GM23338 (cell line): ENCODE results near the gene COPZ1. TPM values are rescaled to one million over a fixed set of nuclear protein-coding genes. Genes with fewer than 3 reads are reported as not detected.

ENCODE experiments used
- CREB1 ChIP-seq: fragments of 250-450 bp; sonication (Bioruptor Pico); IDR thresholded peaks from 2 replicates; pipeline ENCODE4 v1.5.0; 2020; ENCODE audit warnings: low read depth, mild to moderate bottlenecking, moderate library complexity
- EZH2 ChIP-seq: fragments of 200-600 bp; sonication (generic); IDR thresholded peaks from one replicate; pipeline ENCODE4 v1.8.0; 2017; ENCODE audit warnings: antibody characterized with exemption, mild to moderate bottlenecking, low read depth; ENCODE audit not compliant: unreplicated experiment
- JUNB ChIP-seq: IDR thresholded peaks from one replicate; pipeline ENCODE4 v1.6.1; 2016; ENCODE audit warnings: antibody characterized with exemption; ENCODE audit not compliant: unreplicated experiment
- REST ChIP-seq: IDR thresholded peaks from one replicate; pipeline ENCODE4 v1.6.1; 2018; ENCODE audit warnings: antibody characterized with exemption; ENCODE audit not compliant: unreplicated experiment
- STAT1 ChIP-seq: IDR thresholded peaks from one replicate; pipeline ENCODE4 v1.6.1; 2016; ENCODE audit warnings: antibody characterized with exemption; ENCODE audit not compliant: unreplicated experiment
- ZNF331 ChIP-seq: fragments of 250-450 bp; sonication (Bioruptor Pico); IDR thresholded peaks from 2 replicates; pipeline ENCODE4 v1.5.0; 2020; ENCODE audit warnings: low read depth, mild to moderate bottlenecking, moderate library complexity
- ZNF462 ChIP-seq: fragments of 250-450 bp; sonication (Bioruptor Pico); IDR thresholded peaks from 2 replicates; pipeline ENCODE4 v1.5.0; 2020; ENCODE audit warnings: mild to moderate bottlenecking, moderate library complexity
- polyA plus RNA-seq: library from polyadenylated mRNA; unstranded; fragments of >200 nt; fragmentation: Nextera tagmentation; extraction: Ambion mirVana; gene quantifications from 2 replicates; pipeline ENCODE4 v1.2.1, GENCODE V29; 2016
- total RNA-seq: library from RNA; depleted of rRNA; stranded (reverse); fragments of >200 nt; shearing (Covaris generic); gene quantifications from 2 replicates; pipeline ENCODE4 v1.2.3, GENCODE V29; 2014

The COPZ1 gene
- total and polyA plus RNA-seq, 2 experiments from 2014 or later: 79.9 to 91.2 TPM

GRCh38 chr12:54395545-54395944 is 70.6 kb downstream of the COPZ1 start (continued):
- TF ChIP-seq ZNF462 (no peak), ZNF331 (CRISPR knock-in tag) (no peak), CREB1 (CRISPR knock-in tag) (no peak), JUNB (no peak), STAT1 (no peak), REST (no peak), EZH2 (no peak)
